Upper lobe of left lung (tissue), 6 donors: ENCODE data around the gene CHM. TPM values are rescaled to one million over a fixed set of nuclear protein-coding genes. Genes with fewer than 3 reads are reported as not detected.
"Not testable (repeated sequence)": the region's sequence is repeated elsewhere in the genome, so short reads cannot be mapped to it uniquely, and the experiment has no call there.

ENCODE experiments used
- ATAC-seq, 2 donors: fragments of 200-7000 bp; cut with Tn5 transposase; one replicate each; pipeline ENCODE4 v1.9.1; 2022; ENCODE audit warnings: mild to moderate bottlenecking in 2 of 2, moderate library complexity in 2 of 2; ENCODE audit not compliant: low FRiP score in 2 of 2
- DNase-seq, 2 donors: peaks; one replicate each; pipeline ENCODE4 v3.0.0-alpha.2; 2019 to 2020
- H3K27ac ChIP-seq, 4 donors: fragments of 200-600 bp; sonication (generic); one replicate each; pipeline ENCODE4 v1.5.1; 2016 to 2019
- H3K27me3 ChIP-seq, 4 donors: fragments of 200-600 bp; sonication (generic); one replicate each; pipeline ENCODE4 v1.5.1; 2017 to 2019
- H3K36me3 ChIP-seq, 4 donors: fragments of 200-600 bp; sonication (generic); one replicate each; pipeline ENCODE4 v1.5.1; 2016 to 2019
- H3K4me1 ChIP-seq, 4 donors: fragments of 200-600 bp; sonication (generic); one replicate each; pipeline ENCODE4 v1.5.1; 2018 to 2019
- H3K4me3 ChIP-seq, 4 donors: fragments of 200-600 bp; sonication (generic); one replicate each; pipeline ENCODE4 v1.5.1; 2017 to 2019; ENCODE audit warnings: mild to moderate bottlenecking in 2 of 4, moderate library complexity in 1 of 4
- H3K9me3 ChIP-seq, 4 donors: fragments of 200-600 bp; sonication (generic); one replicate each; pipeline ENCODE4 v1.5.1; 2018 to 2019
- EP300 ChIP-seq, 4 donors: sonication (generic); formaldehyde crosslinking; IDR thresholded peaks; one replicate each; pipeline ENCODE4 v1.5.1; 2017; ENCODE audit warnings: antibody characterized with exemption in 4 of 4, control low read depth in 2 of 4
- POLR2A ChIP-seq, 4 donors: fragments of 450-650 bp; IDR thresholded peaks; one replicate each; pipeline ENCODE4 v1.5.1; 2016 to 2017; ENCODE audit warnings: antibody characterized with exemption in 4 of 4, mild to moderate bottlenecking in 2 of 4
- POLR2AphosphoS5 ChIP-seq, 2 donors: sonication (generic); formaldehyde crosslinking; IDR thresholded peaks; one replicate each; pipeline ENCODE4 v1.5.1; 2017; ENCODE audit warnings: antibody characterized with exemption in 2 of 2
- WGBS, 2 donors: methylation state at CpG; one replicate each; pipeline ENCODE4 v1.1.5; 2017 to 2018; 5-methylcytosine and 5-hydroxymethylcytosine counted together
- total RNA-seq, 6 donors: library from RNA; depleted of rRNA in 4 of 6; stranded (reverse); fragments of >200 nt in 4 of 6; gene quantifications; one replicate each; pipeline versions ENCODE4 v1.1.0 to v1.2.1, GENCODE V29; 2016 to 2021
- TF ChIP-seq, protein P1 (sequence below), 6 experiments: fragments of 450-650 bp in 4 of 6; fragments of 200-600 bp in 2 of 6; sonication (generic) in 2 of 6; IDR thresholded peaks; one replicate each; pipeline ENCODE4 v1.5.1; 2016 to 2019; ENCODE audit warnings: antibody characterized with exemption in 6 of 6
- donor health status: DM: no; HTN: no; CAD: no; lungs with moderate emphysema.
- donor health status: DM: no; HTN: yes; CAD: no; lungs with severe emphysema.

Gene CHM
- total RNA-seq, 6 donors from 2014 or later, result 14.7 to 28.6 (median 20.6) TPM

DNA sequence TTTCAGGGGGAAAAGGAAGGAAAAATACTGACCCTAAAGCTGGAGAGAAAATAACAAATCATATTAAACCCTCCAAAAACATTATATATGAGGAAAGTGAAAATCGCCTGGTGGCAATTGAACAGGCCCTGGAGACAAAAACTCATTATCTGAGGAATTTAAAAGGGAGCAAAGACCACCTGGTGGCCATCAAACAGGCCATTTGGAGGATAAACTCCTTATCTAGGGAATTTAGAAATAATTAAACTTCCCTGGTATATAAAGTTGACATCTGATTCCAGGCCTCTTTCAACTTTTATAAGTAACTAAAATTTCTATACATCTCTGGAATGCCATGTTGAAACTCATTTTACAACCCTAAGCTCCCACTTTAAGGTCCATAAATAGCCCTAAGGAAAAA is 35.2 kb downstream of the CHM start:
- Histone ChIP-seq H3K36me3 (no peaks in the 10 kb centered on the region), H3K27ac (no peak overlapping the region), H3K27me3 (no peaks in the 10 kb centered on the region), H3K4me1 (no peaks in the 10 kb centered on the region), H3K9me3 (no peaks in the 10 kb centered on the region), H3K4me3 (no peak overlapping the region)
- WGBS, 2 donors, result 89 to 93% methylated on average over 1 of the region's 1 CpG
- DNase-seq (no peak), ATAC-seq (no peak)
- TF ChIP-seq EP300 (IDR thresholded peaks at IDR 0.05) (no peak), POLR2A (IDR thresholded peaks at IDR 0.05) (no peak), POLR2AphosphoS5 (IDR thresholded peaks at IDR 0.05) (no peak)
- TF ChIP-seq, protein P1, sequence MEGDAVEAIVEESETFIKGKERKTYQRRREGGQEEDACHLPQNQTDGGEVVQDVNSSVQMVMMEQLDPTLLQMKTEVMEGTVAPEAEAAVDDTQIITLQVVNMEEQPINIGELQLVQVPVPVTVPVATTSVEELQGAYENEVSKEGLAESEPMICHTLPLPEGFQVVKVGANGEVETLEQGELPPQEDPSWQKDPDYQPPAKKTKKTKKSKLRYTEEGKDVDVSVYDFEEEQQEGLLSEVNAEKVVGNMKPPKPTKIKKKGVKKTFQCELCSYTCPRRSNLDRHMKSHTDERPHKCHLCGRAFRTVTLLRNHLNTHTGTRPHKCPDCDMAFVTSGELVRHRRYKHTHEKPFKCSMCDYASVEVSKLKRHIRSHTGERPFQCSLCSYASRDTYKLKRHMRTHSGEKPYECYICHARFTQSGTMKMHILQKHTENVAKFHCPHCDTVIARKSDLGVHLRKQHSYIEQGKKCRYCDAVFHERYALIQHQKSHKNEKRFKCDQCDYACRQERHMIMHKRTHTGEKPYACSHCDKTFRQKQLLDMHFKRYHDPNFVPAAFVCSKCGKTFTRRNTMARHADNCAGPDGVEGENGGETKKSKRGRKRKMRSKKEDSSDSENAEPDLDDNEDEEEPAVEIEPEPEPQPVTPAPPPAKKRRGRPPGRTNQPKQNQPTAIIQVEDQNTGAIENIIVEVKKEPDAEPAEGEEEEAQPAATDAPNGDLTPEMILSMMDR (IDR thresholded peaks at IDR 0.05), result no peak

DNA sequence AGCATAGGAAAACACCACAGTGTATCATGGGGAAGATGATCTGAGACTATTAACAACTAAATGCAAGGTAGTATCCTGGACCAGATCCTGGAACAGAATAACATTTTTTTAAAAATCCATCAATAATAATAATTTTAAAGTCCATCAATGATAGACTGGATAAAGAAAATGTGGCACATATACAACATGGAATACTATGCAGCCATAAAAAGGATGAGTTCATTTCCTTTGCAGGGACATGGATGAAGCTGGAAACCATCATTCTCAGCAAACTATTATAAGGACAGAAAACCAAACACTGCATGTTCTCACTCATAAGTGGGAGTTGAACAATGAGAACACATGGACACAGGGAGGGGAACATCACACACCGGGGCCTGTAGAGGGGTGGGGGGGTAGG is 37.6 kb downstream of the CHM start:
- ATAC-seq, result not testable (repeated sequence)

GRCh38 chrX:86007891-86008290 is 39.5 kb downstream of the CHM start:
- H3K36me3 ChIP-seq, DNase-seq, H3K4me1 ChIP-seq, H3K27ac ChIP-seq, H3K4me3 ChIP-seq, H3K27me3 ChIP-seq, H3K9me3 ChIP-seq, ATAC-seq: not testable (repeated sequence)
- WGBS, 2 donors, result 98 to 99% methylated on average over 4 of the region's 4 CpGs

More for the DNA sequence above, 37.6 kb downstream of the CHM start:
- H3K4me1 ChIP-seq, H3K27me3 ChIP-seq, H3K9me3 ChIP-seq, H3K27ac ChIP-seq, DNase-seq, H3K4me3 ChIP-seq, H3K36me3 ChIP-seq: not testable (repeated sequence)
- WGBS, 2 donors, result 60% methylated on average over 1 of the region's 1 CpG; no CpG with 5 or more reads in 1 of the 2 donors

DNA sequence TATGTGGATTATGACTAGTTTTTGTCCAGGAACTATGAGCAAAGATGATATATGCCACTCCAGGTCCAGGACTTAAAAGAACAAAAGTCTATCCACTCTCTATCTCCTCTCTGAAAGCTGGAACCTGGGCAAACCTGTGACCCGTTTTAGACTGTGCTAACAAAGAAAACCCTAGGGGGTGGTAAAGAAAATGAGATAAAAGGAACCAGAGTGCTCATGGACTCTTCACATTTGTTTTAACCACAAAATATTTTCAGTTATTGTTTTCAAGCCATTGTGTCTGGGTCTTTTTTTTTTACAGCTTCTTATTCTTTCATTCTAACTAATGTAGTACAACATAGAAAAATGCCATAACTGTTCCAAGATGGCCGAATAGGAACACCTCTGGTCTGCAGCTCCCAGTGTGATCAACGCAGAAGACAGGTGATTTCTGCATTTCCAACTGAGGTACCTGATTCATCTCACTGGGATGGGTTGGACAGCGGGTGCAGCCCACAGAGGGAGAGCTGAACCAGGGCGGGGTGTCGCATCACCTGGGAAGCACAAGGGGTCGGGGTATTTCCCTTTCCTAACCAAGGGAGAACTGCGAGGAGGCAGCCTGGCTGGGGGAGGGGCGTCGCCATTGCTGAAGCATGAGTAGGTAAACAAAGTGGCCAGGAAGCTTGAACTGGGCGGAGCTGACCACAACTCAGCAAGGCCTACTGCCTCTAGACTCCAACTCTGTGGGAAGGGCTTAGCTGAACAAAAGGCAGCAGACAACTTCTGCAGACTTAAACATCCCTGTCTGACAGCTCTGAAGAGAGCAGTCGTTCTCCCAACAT is 45.1 kb downstream of the CHM start:
- no peaks in the 10 kb centered on the region for H3K9me3 ChIP-seq
- peak; percentile 14 to 57 for DNase-seq
- WGBS, 2 donors, result 54 to 86% methylated on average over 5 to 12 of the region's 12 CpGs

GRCh38 chrX:85998954-85999353 is 48.4 kb downstream of the CHM start:
- ATAC-seq, result no peak

More for the DNA sequence above, 45.1 kb downstream of the CHM start:
- Histone ChIP-seq H3K27ac (no peak overlapping the region), H3K4me3 (no peak overlapping the region), H3K4me1 (peaks cover 0 to 6% (median 0%) of the 10 kb centered on the region in 4 donors), H3K36me3 (no peaks in the 10 kb centered on the region), H3K27me3 (no peaks in the 10 kb centered on the region)
- no peak for ATAC-seq
- TF ChIP-seq, protein P1 (IDR thresholded peaks at IDR 0.05), result no peak
- TF ChIP-seq EP300 (IDR thresholded peaks at IDR 0.05) (no peak), POLR2A (IDR thresholded peaks at IDR 0.05) (no peak), POLR2AphosphoS5 (IDR thresholded peaks at IDR 0.05) (no peak)

More at GRCh38 chrX:85998954-85999353, 48.4 kb downstream of the CHM start:
- H3K4me1 ChIP-seq, result peaks cover 0 to 6% (median 0%) of the 10 kb centered on the region in 4 donors
- H3K4me3 ChIP-seq, result no peak overlapping the region
- TF ChIP-seq POLR2A (IDR thresholded peaks at IDR 0.05), result no peak
- TF ChIP-seq EP300 (IDR thresholded peaks at IDR 0.05), result no peak
- TF ChIP-seq POLR2AphosphoS5 (IDR thresholded peaks at IDR 0.05), result no peak
- TF ChIP-seq, protein P1 (IDR thresholded peaks at IDR 0.05), result no peak
- H3K36me3 ChIP-seq, result no peaks in the 10 kb centered on the region
- H3K27ac ChIP-seq, result no peak overlapping the region
- no peaks in the 10 kb centered on the region for H3K9me3 ChIP-seq
- DNase-seq, result no peak
- H3K27me3 ChIP-seq, result no peaks in the 10 kb centered on the region
